Measurements from ENCODE around the gene GTF2F2. TPM values are rescaled to one million over a fixed set of nuclear protein-coding genes. Genes with fewer than 3 reads are reported as not detected.
A peak's percentile ranks its signal among the peaks of the same experiment; 100 is the strongest.

Gene GTF2F2
- total RNA-seq, 2 donors from 2014 or later = 18.7 to 20.5 TPM

DNA sequence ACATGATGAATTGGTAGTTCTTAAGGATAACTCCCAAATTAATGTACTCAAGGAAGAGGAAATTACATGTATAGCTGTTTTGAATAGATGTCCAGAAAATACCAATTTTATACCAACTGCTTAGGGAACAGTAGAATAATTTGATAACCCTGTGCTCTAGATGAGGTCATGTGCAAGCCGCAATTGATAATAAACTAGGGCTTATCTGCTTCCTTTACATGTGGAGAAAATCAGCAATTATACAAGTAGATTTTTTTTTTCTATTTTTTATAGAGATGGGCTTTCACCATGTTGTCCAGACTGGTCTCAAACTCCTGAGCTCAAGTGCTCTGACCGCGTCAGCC is 211.4 kb downstream of the GTF2F2 start:
- TF ChIP-seq, protein P1, sequence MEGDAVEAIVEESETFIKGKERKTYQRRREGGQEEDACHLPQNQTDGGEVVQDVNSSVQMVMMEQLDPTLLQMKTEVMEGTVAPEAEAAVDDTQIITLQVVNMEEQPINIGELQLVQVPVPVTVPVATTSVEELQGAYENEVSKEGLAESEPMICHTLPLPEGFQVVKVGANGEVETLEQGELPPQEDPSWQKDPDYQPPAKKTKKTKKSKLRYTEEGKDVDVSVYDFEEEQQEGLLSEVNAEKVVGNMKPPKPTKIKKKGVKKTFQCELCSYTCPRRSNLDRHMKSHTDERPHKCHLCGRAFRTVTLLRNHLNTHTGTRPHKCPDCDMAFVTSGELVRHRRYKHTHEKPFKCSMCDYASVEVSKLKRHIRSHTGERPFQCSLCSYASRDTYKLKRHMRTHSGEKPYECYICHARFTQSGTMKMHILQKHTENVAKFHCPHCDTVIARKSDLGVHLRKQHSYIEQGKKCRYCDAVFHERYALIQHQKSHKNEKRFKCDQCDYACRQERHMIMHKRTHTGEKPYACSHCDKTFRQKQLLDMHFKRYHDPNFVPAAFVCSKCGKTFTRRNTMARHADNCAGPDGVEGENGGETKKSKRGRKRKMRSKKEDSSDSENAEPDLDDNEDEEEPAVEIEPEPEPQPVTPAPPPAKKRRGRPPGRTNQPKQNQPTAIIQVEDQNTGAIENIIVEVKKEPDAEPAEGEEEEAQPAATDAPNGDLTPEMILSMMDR (IDR thresholded peaks at IDR 0.05) = no peak
- DNase-seq = no peak
- Histone ChIP-seq H3K27ac (no peak overlapping the region), H3K9ac (ENCODE audit: low read depth in 2 of 2, low read length in 2 of 2) (no peak overlapping the region), H3K27me3 (no peaks in the 10 kb centered on the region), H3K36me3 (peaks cover 11% of the 10 kb centered on the region), H3K9me3 (no peaks in the 10 kb centered on the region), H3K4me1 (peaks cover 13% of the 10 kb centered on the region), H3K4me3 (no peak overlapping the region)
- intact Hi-C loops (cut with DNase I) = no loop called here

DNA sequence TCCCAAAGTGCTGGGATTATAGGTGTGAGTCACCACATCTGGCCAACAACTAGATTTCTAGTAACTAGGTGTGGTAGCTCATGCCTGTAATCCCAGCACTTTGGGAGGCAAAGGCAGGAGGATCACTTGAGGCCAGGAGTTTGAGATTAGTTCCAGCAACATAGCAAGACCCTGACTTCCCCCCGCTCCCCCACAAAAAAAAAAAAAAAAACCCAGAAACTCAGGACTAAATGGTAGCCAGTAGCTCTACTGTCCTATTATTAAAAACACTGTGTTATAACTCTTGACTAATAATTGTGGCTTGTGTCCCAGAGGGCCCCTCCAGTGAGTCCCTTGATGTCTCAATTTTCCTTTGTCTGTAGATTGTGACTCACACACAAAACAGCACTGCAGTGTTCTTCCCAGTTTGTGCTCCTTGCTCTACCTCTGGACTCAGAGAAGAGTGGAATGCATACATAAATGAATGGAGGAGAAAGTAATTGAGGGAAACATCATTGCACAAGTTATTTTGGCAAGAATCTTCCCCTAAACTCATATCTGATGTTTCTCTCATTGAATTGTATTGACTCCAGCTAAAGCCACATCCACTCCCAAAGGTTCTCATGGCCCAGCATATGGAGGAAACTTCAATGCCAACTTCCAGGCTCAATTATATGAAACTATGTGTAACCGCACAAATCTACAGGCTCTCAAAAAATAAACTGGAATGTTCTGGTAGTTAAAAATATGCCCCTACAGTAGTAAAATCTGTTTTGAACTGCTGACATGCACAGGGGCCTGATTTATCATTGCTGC is 211.9 kb downstream of the GTF2F2 start:
- no peak for DNase-seq
- no peak overlapping the region for H3K4me3 ChIP-seq
- TF ChIP-seq, protein P1 (IDR thresholded peaks at IDR 0.05) = no peak
- H3K27ac ChIP-seq = peak overlapping the region; percentile 0
- H3K36me3 ChIP-seq = peaks cover 17% of the 10 kb centered on the region
- intact Hi-C loops (cut with DNase I) = no loop called here
- H3K4me1 ChIP-seq = peaks cover 14% of the 10 kb centered on the region
- no peaks in the 10 kb centered on the region for H3K9me3 ChIP-seq
- H3K9ac ChIP-seq (ENCODE audit: low read depth in 2 of 2, low read length in 2 of 2) = no peak overlapping the region
- no peaks in the 10 kb centered on the region for H3K27me3 ChIP-seq

DNA sequence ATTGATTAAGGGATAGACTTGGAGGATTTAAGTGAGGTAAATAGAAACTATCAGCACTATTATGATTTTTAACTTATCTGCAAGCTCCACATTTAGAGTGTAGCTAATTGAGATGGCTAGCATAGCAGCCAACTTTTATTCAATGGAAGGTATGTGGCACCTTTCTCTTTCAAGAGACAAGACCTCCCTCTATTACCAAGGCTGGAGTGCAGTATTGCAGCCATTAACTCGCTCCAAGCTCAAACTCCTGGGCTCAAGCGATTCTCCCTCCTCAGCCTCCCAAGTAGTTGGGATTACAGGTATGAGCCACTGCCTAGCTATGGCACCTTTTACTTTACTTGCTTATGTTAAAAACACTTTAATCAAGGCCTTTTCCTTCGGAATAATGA is 212.5 kb downstream of the GTF2F2 start:
- Histone ChIP-seq H3K9me3 (no peaks in the 10 kb centered on the region), H3K9ac (ENCODE audit: low read depth in 2 of 2, low read length in 2 of 2) (no peak overlapping the region), H3K36me3 (peaks cover 23% of the 10 kb centered on the region), H3K27me3 (no peaks in the 10 kb centered on the region), H3K4me1 (peaks cover 20% of the 10 kb centered on the region), H3K27ac (peak overlapping the region; percentile 0), H3K4me3 (no peak overlapping the region)
- DNase-seq = no peak
- TF ChIP-seq, protein P1 (IDR thresholded peaks at IDR 0.05) = no peak
- intact Hi-C loops (cut with DNase I) = no loop called here

DNA sequence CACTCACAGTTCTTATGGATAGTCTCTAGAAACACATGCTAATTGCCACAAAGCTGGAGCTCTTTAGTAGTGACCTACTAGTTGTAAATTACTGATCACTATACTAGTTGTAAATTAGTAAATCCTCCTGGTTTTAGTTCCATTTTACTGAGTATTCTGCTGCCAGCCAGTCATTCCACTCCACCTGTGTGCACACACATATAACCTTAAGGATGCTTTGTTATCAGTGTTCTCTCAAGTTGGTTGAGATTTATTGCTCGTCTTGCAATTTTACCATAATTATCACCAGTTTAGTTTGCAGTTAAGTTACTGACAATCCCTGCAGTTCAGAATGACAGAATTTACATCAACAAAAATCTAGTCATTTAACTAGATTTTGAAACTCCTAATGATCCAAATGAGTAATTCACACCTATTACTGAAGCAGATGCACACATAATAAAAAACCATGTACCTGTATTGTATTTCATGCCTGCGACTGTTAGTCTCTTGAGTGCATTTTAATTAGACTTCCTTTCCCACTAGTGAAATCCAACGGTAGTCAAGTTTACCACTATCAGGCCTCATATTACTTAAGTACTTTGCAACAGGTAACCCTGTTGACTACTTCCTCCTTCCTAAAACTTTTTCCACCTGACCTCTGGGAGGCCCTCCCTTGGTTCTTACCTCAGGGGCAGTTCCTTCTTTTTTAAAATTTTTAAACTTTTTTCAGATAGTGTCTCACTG is 213.1 kb downstream of the GTF2F2 start:
- no peaks in the 10 kb centered on the region for H3K27me3 ChIP-seq
- no peak overlapping the region for H3K27ac ChIP-seq
- intact Hi-C loops (cut with DNase I) = no loop called here
- H3K36me3 ChIP-seq = peaks cover 23% of the 10 kb centered on the region
- H3K9ac ChIP-seq (ENCODE audit: low read depth in 2 of 2, low read length in 2 of 2) = no peak overlapping the region
- TF ChIP-seq, protein P1 (IDR thresholded peaks at IDR 0.05) = no peak
- H3K4me3 ChIP-seq = no peak overlapping the region
- peaks cover 23% of the 10 kb centered on the region for H3K4me1 ChIP-seq
- H3K9me3 ChIP-seq = no peaks in the 10 kb centered on the region
- no peak for DNase-seq

Other genes starting within 250 kb of the GTF2F2 start
- 1 to 10 TPM; 2.8 to 4.0 TPM for gene NUFIP1, start 131.0 kb upstream of the GTF2F2 start, total RNA-seq
- gene GPALPP1, start 131.0 kb upstream of the GTF2F2 start, total RNA-seq = 10 to 100 TPM; 15.8 to 16.0 TPM
- gene KCTD4, start 80.5 kb downstream of the GTF2F2 start, total RNA-seq = under 1 TPM; 0.58 to 0.84 TPM
- gene TPT1, start 220.7 kb downstream of the GTF2F2 start, total RNA-seq = 1,000 to 10,000 TPM; 2,667 to 4,562 TPM

All from colonic mucosa (tissue), 4 donors.